GM21737 (cell line): Measurements from ENCODE around the gene PDE4C.
A peak's percentile ranks its signal among the peaks of the same experiment; 100 is the strongest.

Experiments used
- ATAC-seq: cut with Tn5 transposase; IDR thresholded peaks from one replicate; pipeline ENCODE4 v1.9.1; 2021; ENCODE audit warnings: mild to moderate bottlenecking, moderate library complexity; ENCODE audit not compliant: unreplicated experiment

The PDE4C gene

GRCh38 chr19:18202397-18202777, 23.9 kb downstream of the PDE4C start:
- no peak for ATAC-seq

DNA sequence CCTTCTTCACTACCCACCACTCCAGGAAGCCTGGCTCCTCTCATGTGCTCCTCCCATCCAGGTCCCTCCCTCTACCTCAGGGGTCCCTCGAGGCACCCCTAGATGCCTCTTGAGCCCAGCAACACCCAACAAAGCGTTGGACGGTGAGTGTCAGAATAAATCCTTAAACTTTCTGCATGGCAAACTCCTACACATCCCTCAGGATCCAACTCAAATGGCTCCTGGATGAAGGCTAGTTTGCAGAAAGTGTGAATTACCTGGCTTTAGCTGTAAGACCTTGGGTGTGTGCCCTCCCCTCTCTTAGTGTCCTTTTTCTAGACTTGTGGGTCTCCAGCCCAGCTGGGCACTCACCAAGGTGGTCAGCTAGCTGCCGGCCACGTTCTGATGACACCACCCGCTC, 27.9 kb downstream of the PDE4C start:
- ATAC-seq: no peak

DNA sequence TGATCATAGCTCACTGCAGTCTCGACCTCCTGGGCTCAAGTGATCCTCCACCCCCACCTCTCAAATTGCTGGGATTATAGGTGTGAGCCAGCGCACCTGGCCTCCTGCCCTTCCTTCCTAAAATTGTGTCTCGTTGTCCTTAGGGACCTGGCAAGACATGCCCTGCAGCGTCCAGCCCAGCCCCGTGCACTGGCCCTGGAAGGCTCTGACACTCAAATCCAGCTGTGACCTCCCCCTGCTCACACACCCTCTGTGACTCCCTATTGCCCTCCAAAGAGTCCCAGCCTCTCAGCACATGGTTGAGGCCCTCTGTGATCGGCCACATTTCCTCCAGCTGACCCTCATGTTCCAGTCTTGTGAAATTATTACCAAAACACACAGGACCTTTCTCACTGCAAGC, 28.3 kb downstream of the PDE4C start:
- ATAC-seq: no peak

DNA sequence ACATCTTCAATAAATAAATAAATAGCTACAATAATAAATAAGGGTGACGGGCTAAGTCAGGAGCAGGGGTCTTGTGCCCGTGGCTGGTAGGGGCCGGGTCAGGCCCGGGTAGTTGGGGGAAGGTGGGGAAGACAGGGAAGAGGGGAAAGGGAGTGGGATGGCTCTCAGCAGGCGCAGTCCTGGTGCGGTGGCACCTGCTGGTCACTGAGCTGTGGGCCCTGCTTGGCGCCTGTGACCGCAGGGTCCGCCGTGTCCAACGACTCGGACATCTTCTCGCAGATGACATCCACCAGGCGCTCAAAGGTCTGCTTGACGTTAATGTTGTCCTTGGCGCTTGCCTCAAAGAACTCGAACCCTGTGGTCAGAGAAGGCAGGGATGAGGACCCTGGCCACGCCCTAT, 28.9 kb downstream of the PDE4C start:
- no peak for ATAC-seq

GRCh38 chr19:18196511-18196845, 29.8 kb downstream of the PDE4C start:
- no peak for ATAC-seq

DNA sequence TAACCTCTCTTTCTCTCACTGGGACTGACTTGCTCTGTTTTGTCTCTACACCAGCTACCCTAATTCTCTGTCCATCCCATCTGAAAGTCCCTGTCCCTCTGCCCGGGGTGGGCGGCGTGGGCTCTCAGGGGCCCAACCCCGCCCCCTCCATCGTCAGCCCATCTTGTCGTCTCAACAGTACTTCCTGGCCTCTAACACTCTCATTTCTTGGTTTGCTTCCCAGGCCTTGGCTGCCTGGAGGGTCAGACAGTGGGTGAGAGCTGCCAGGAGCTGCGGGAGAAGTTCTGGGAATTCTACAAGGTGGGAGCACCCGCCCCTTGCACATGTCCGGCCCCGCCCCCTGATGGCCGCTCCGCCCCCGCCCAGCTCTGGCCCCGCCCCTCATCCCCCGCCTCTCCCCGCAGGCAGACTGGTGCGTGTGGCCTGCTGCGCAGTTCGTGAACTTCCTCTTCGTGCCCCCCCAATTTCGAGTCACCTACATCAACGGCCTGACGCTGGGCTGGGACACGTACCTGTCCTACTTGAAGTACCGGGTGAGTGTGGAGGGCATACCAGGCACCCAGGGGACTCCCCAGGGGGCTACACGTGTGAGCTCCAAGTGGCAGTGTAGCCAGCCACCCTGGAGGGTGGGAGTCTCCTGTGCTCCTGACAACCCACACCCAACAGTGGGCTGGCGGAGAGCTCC, 31.5 kb downstream of the PDE4C start:
- no peak for ATAC-seq

DNA sequence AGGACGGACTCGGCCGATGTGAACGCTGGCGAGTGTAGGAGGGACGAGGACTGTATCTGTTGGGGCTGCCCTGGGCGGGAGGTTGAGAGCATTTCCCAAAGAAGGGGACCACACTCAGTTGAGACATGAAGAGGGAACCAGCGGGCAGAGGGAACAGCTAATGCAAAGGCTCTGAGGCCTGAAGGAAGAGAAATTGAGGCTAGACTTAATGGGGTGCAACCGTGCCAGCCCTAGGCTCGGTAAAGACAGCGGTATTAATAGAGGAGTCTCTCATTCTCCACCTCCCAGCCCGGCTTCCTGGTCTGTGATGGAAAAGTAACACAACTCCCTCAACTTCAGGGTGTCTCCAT, 32.1 kb downstream of the PDE4C start:
- ATAC-seq: no peak

- no peak for ATAC-seq
Observed at GRCh38 chr19:18193388-18194180, 32.7 kb downstream of the PDE4C start.

DNA sequence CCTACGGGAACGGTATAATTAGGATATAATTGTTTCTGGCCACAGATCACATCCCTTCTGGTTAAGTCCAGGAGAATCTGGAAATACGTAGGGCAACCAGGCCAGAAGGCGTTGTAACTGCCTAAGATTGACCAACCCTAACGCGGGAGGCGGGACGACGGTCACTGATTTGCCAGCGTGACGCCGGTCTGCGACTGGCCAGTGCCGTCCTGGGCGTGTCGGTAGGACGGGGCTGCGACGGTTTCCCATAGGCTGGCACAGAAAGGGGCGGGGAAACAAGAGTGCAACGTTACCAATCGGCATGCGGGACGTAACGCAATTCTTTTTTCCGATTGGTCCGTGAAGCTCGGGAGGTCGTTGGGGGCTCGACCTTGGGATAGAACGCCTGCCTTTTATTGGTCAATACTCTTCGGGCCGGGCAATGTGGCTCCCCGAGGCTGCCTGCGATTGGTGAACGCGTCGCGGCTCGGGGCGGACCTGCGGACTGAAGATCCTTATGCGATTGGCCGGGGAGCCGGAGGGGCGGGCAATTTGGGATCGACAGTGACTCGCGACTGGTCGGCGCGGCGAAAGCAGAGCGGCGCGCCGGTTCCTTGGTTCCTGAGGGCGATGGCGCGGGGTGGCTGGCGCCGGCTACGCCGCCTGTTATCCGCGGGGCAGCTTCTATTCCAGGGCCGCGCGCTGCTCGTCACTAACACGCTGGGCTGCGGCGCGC, 33.4 kb downstream of the PDE4C start, which contains the start of gene MPV17L2:
Gene MPV17L2 (plus strand): TSS at position 546 of the 715 bp plus-strand sequence. CDS start 64 bp downstream, at position 610.
- peak; percentile 74 for ATAC-seq

DNA sequence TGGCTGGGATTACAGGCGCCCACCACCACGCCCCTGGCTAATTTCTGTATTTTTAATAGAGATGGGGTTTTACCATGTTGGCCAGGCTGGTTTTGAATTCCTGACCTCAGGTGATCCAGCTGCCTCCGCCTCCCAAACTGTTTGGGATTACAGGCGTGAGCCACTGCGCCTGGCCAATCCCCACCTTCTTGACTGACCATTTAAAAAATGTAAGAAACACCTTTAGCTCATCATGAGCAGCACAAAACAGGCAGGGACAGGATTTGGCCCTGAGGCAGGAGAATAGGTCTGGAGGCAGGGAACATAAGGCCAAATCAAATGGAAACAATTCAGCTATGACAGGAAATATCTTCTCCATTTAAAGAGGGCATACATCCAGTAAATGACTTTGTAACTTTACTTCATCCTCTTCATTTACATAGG, 34.6 kb downstream of the PDE4C start:
- ATAC-seq: no peak

- ATAC-seq: no peak
Observed at GRCh38 chr19:18190278-18190677, 36.0 kb downstream of the PDE4C start.

DNA sequence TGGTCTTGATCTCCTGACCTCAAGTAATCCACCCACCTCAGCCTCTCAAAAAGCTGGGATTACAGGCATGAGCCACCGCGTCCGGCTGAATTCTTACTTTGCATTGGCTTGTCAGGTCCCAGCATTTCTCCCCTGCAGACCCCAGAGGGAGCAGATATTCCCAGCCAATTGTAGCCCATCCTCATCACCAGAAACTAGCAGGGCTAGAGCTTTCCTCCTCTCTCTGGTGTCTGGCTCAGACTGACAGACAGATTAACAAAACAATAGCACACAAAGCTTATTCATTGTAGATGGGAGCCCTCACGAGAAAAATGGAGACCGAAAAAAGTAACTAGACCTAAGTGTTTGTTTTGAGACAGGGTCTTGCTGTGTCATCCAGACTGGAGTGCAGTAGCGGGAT, 40.7 kb downstream of the PDE4C start:
- no peak for ATAC-seq

GRCh38 chr19:18183529-18183928, 42.7 kb downstream of the PDE4C start:
- ATAC-seq: no peak

GRCh38 chr19:18179957-18180356, 46.3 kb downstream of the PDE4C start:
- ATAC-seq: no peak

DNA sequence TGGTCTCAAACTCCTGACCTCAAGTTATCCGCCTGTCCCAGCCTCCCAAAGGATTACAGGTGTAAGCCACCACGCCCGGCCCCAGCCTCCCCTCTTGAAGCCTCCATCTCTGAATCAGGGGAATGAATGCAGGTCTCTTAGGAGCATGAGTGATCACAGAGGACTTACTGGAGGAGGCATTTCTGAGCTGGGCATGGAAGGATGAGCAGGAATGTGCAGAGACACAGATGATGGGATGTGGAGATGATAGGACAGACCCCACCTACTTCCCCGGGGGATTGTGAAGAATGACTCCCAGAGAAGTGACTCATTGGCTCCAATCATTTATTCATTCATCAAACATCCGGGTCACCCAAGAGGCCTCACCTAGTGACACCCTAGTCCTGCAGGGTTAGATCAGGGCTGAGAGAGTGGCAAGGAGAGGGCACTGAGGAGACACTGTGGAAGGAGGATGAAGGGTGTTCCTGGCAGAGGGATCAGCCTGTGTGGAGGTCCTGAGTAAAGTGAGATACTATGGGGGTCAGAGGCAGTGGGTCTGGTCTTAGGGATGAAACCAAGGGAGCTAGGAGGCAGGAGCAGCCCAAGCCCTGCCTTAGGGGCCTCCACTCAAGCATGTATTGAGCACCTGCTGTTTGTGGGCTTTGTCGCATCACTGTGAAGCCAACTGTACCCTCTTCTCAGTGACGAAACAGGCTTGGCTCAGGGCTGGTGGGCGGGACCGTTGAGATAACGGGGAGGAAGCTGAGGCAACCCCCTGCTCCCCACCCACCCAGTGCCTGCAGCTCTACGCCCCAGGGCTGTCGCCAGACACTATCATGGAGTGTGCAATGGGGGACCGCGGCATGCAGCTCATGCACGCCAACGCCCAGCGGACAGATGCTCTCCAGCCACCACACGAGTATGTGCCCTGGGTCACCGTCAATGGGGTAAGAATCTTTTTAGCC, 49.6 kb downstream of the PDE4C start:
- ATAC-seq: no peak

GRCh38 chr19:18174983-18175382, 51.3 kb downstream of the PDE4C start:
- no peak for ATAC-seq
